ENCODE results near the gene CLCN2.

GRCh38 chr3:184323696-184324095 is 37.7 kb downstream of the CLCN2 start:
- no peak for TF ChIP-seq CTCF (IDR thresholded peaks at IDR 0.05; ENCODE audit: insufficient read depth, low read depth, low read length)
- no peak for TF ChIP-seq EZH2 (IDR thresholded peaks at IDR 0.05; ENCODE audit: insufficient read depth, low read length)

All from astrocyte (in vitro differentiated cells and primary cell).